ENCODE results near the gene MICAL3.

The MICAL3 gene

GRCh38 chr22:17743661-17744411 is 280.5 kb downstream of the MICAL3 start:
- H3K4me3 Mint-ChIP-seq = no peak overlapping the region
- peaks cover 52 to 53% of the 10 kb centered on the region in 2 donors for H3K36me3 Mint-ChIP-seq
- H3K4me1 Mint-ChIP-seq = peaks cover 17 to 27% of the 10 kb centered on the region in 2 donors
- peak overlapping the region; percentile 37 for H3K27ac Mint-ChIP-seq
- no peaks in the 10 kb centered on the region for H3K9me3 Mint-ChIP-seq
- DNase-seq (no peak), ATAC-seq (replicated peaks) (no peak)
- no peaks in the 10 kb centered on the region for H3K27me3 Mint-ChIP-seq

GRCh38 chr22:17742527-17742902 is 281.8 kb downstream of the MICAL3 start:
- DNase-seq (peak; percentile 73), ATAC-seq (replicated peaks) (peak; percentile 81 to 86)
- peaks cover 17 to 27% of the 10 kb centered on the region in 2 donors for H3K4me1 Mint-ChIP-seq
- no peaks in the 10 kb centered on the region for H3K9me3 Mint-ChIP-seq
- peaks cover 59 to 64% of the 10 kb centered on the region in 2 donors for H3K36me3 Mint-ChIP-seq
- H3K4me3 Mint-ChIP-seq = peak overlapping the region in 1 of 2 donors; percentile 36
- H3K27ac Mint-ChIP-seq = peak overlapping the region; percentile 83
- H3K27me3 Mint-ChIP-seq = no peaks in the 10 kb centered on the region

- ATAC-seq (replicated peaks) (no peak), DNase-seq (no peak)
- Mint-ChIP-seq H3K9me3 (no peaks in the 10 kb centered on the region), H3K4me3 (peak overlapping the region in 1 of 2 donors; percentile 48), H3K27me3 (no peaks in the 10 kb centered on the region), H3K36me3 (peaks cover 62 to 68% of the 10 kb centered on the region in 2 donors), H3K4me1 (peaks cover 17 to 27% of the 10 kb centered on the region in 2 donors), H3K27ac (peak overlapping the region; percentile 84)
Measured at GRCh38 chr22:17741866-17742526, 282.4 kb downstream of the MICAL3 start.

- H3K27ac Mint-ChIP-seq = peak overlapping the region; percentile 85
- peaks cover 13 to 26% of the 10 kb centered on the region in 2 donors for H3K4me1 Mint-ChIP-seq
- ATAC-seq (replicated peaks) = no peak
- no peaks in the 10 kb centered on the region for H3K27me3 Mint-ChIP-seq
- peaks cover 50 to 57% of the 10 kb centered on the region in 2 donors for H3K36me3 Mint-ChIP-seq
- peak overlapping the region in 1 of 2 donors; percentile 21 for H3K4me3 Mint-ChIP-seq
- no peak for DNase-seq
- H3K9me3 Mint-ChIP-seq = no peaks in the 10 kb centered on the region
Measured at GRCh38 chr22:17739196-17739975, 285.0 kb downstream of the MICAL3 start.

GRCh38 chr22:17738386-17739128 is 285.8 kb downstream of the MICAL3 start:
- Mint-ChIP-seq H3K9me3 (no peaks in the 10 kb centered on the region), H3K27ac (peak overlapping the region; percentile 62), H3K4me1 (peaks cover 16 to 28% of the 10 kb centered on the region in 2 donors), H3K27me3 (no peaks in the 10 kb centered on the region), H3K36me3 (peaks cover 52 to 59% of the 10 kb centered on the region in 2 donors), H3K4me3 (no peak overlapping the region)
- ATAC-seq (replicated peaks) = no peak
- no peak for DNase-seq

Measured in stimulated activated naive B cell treated with anti-CD40 and anti-IgM and Interleukin-4, amounts not matched to agents 10 μg/mL and 1 μg/mL and 100 μg/mL, for 72 hours (primary cell).